Inferior parietal cortex (tissue), 1 donor: ENCODE results near the gene SFXN3.

Source experiments
- DNase-seq: peaks from one replicate; pipeline ENCODE4 v3.0.0-alpha.2; 2016; ENCODE audit errors: extremely low spot score

Gene SFXN3

GRCh38 chr10:101035916-101036702 is 5.1 kb downstream of the SFXN3 start:
- DNase-seq: no peak

GRCh38 chr10:101036726-101037125 is 5.7 kb downstream of the SFXN3 start:
- no peak for DNase-seq

- DNase-seq: no peak
Observed at GRCh38 chr10:101038484-101038883, 7.5 kb downstream of the SFXN3 start.

GRCh38 chr10:101040061-101040460 is 9.0 kb downstream of the SFXN3 start:
- DNase-seq: no peak

- DNase-seq: no peak
Observed at GRCh38 chr10:101040851-101041250, 9.8 kb downstream of the SFXN3 start.

- DNase-seq: peak; percentile 93
Observed at GRCh38 chr10:101041252-101041761, 10.3 kb downstream of the SFXN3 start.

GRCh38 chr10:101042118-101042517 is 11.1 kb downstream of the SFXN3 start:
- no peak for DNase-seq

GRCh38 chr10:101042667-101043362 is 11.8 kb downstream of the SFXN3 start:
- DNase-seq: peak; percentile 81

- no peak for DNase-seq
Observed at GRCh38 chr10:101043363-101043707, 12.3 kb downstream of the SFXN3 start.

- no peak for DNase-seq
Observed at GRCh38 chr10:101044117-101044516, 13.1 kb downstream of the SFXN3 start.

GRCh38 chr10:101046332-101047238 is 15.6 kb downstream of the SFXN3 start:
- DNase-seq: no peak

- no peak for DNase-seq
Observed at GRCh38 chr10:101047268-101047667, 16.2 kb downstream of the SFXN3 start.

GRCh38 chr10:101047961-101048892 is 17.2 kb downstream of the SFXN3 start:
- no peak for DNase-seq

GRCh38 chr10:101050208-101051069 is 19.4 kb downstream of the SFXN3 start:
- no peak for DNase-seq

- no peak for DNase-seq
Observed at GRCh38 chr10:101052285-101052684, 21.3 kb downstream of the SFXN3 start.

GRCh38 chr10:101053516-101053915 is 22.5 kb downstream of the SFXN3 start:
- DNase-seq: no peak

- DNase-seq: no peak
Observed at GRCh38 chr10:101054351-101054750, 23.3 kb downstream of the SFXN3 start.

GRCh38 chr10:101054876-101055275 is 23.8 kb downstream of the SFXN3 start:
- no peak for DNase-seq

- DNase-seq: no peak
Observed at GRCh38 chr10:101055411-101055810, 24.4 kb downstream of the SFXN3 start.
